GM21381 (cell line): Measurements from ENCODE around the gene TPPP.

Source experiments
- ATAC-seq: cut with Tn5 transposase; IDR thresholded peaks from one replicate; pipeline ENCODE4 v1.9.1; 2021; ENCODE audit warnings: mild to moderate bottlenecking, moderate library complexity; ENCODE audit not compliant: unreplicated experiment

Gene TPPP

DNA sequence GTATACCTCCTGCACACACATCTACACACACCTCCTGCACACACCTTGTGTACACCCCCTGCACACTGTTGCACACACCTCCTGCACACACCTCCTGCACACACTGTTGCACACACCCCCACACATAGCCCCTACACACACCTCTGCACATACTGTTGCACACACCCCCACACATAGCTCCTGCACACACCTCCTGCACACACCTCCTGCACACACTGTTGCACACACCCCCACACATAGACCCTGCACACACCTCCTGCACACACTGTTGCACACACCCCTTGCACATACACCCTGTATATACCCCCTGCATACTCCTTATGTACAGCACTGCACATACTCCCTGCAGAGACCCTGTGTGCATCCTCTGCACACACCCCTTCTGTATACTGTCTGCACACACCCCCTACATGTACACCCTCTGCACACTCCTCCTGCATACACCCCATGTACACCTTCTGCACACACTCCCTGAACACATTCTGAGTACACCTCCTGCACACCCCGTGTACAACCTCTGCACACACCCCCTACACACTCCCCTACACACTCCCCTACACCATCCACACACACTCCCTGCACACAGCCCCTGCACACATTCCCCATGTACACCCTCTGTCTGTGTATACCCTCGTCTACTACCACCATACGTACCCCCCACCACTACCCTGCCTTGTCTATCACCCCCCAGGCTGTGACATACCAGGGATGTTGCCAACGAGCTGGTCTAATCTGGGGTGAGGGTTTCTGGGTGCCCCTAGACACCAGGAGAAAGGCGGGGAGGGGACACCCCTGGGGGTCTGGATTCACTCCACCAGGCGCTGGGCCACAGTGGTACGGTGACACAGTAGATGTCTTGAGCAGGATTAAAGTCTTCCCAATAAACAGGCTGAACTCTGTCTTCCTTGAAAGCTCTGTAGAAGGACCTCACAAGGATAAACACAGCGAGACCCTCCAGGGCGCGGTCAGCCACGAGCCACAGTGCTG lies 82.1 kb downstream of the TPPP start:
- ATAC-seq = no peak

DNA sequence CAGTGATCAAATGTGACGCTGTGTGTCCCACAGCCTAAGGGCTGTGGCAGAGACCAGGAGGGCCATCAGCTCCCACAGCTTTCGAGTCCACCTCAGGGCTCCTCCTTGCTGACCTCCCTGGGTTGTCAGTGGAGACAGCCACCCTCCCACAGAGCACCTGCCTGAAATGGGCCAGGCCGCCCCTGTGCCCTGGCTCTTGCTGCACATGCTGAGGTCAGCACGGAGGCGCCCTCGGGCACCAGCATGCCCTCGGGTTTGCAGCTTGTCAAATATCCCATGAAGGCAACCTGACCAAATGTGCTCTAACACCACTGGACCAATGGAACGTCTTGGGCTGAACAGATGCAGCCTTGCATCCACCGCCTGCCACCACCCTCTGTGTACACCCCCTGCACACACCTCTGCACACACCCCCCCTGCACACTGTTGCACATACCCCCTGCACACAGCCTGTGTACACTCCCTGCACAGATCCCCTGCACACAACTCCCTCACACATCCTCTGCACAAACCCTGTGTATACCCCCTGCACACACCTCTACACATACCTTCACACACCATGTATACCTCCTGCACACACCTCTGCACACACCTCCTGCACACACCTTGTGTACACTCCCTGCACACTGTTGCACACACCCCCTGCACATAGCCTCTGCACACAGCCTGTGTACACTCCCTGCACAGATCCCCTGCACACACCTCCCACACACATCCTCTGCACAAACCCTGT lies 83.0 kb downstream of the TPPP start:
- ATAC-seq = no peak
